Right lobe of liver (tissue), 4 donors: Measurements from ENCODE around the gene CHN1.

ENCODE experiments used
- CTCF ChIP-seq, 4 donors: fragments of 200-600 bp in 3 of 4; fragments of 450-650 bp in 1 of 4; IDR thresholded peaks; one replicate each; pipeline versions ENCODE4 v1.5.1 to v1.8.0; 2016 to 2022; ENCODE audit warnings: antibody characterized with exemption in 4 of 4, mild to moderate bottlenecking in 2 of 4
- POLR2A ChIP-seq: fragments of 450-650 bp; IDR thresholded peaks from one replicate; pipeline ENCODE4 v1.6.1; 2017; ENCODE audit warnings: antibody characterized with exemption, mild to moderate bottlenecking
- donor health status: DM: no; HTN: no; CAD: no.
- donor health status: DM: no; HTN: no; CAD: no.
- donor health status: DM: no; HTN: yes; CAD: no.

GRCh38 chr2:174897286-174897685 lies 107.9 kb downstream of the CHN1 start:
- TF ChIP-seq CTCF (IDR thresholded peaks at IDR 0.05) (no peak), POLR2A (no peak)
